Measurements from ENCODE around the gene RMND1.

DNA sequence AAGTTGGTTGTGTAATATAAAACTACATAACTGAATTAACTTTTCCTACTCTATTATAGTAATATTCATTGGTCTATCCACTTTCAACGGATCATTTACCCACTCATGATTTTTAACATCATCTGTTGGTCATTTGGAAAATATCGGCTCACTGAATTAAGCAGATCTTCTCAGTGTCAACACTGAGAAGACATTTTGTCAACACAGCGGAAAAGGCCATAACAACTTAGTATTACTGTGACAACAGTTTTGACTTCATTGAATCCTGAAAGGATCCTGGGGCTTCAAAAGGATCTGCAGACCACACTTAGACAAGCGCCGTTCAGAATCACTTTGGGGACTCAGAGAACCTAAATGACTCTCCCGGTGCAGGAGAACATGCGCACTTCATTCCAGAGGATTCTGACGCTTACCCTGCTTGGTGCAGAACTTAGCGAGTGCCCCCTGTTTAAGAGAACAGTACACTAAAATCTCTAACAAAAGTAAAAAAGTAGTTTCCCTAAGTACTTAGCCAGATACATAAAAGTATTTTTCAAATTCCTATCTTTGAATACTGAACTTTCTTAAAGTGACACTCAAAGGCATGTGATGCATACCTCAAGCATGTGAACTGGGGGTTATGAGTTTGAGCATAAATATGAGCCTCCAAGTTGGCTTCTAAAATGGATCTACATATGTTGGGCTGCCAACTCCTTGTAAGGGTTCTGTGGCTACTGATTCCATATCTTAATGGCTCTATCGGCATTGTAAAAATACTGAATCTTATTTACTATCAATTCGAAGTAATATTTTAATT lies 64.6 kb downstream of the RMND1 start:
- TF ChIP-seq, protein P1, sequence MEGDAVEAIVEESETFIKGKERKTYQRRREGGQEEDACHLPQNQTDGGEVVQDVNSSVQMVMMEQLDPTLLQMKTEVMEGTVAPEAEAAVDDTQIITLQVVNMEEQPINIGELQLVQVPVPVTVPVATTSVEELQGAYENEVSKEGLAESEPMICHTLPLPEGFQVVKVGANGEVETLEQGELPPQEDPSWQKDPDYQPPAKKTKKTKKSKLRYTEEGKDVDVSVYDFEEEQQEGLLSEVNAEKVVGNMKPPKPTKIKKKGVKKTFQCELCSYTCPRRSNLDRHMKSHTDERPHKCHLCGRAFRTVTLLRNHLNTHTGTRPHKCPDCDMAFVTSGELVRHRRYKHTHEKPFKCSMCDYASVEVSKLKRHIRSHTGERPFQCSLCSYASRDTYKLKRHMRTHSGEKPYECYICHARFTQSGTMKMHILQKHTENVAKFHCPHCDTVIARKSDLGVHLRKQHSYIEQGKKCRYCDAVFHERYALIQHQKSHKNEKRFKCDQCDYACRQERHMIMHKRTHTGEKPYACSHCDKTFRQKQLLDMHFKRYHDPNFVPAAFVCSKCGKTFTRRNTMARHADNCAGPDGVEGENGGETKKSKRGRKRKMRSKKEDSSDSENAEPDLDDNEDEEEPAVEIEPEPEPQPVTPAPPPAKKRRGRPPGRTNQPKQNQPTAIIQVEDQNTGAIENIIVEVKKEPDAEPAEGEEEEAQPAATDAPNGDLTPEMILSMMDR (IDR thresholded peaks at IDR 0.05 in 8 of 11, conservative IDR thresholded peaks at IDR 0.05 in 3 of 11): no peak
- TF ChIP-seq POLR2AphosphoS5 (IDR thresholded peaks at IDR 0.05): no peak
- TF ChIP-seq POLR2A (IDR thresholded peaks at IDR 0.05): no peak
